Fibroblast of lung (primary cell): ENCODE data around the gene ANKRD13D. TPM values are rescaled to one million over a fixed set of nuclear protein-coding genes. Genes with fewer than 3 reads are reported as not detected.
"Not testable (repeated sequence)": the region's sequence is repeated elsewhere in the genome, so short reads cannot be mapped to it uniquely, and the experiment has no call there.

Source experiments
- DNase-seq, 2 donors: peaks; one replicate each; pipeline versions ENCODE4 v3.0.0 to v3.0.0-alpha.2; 2010; ENCODE audit warnings: low read depth in 2 of 2
- H2AFZ ChIP-seq: 2 replicates; pipeline ENCODE4 v1.5.1; 2012; ENCODE audit warnings: low read length, control low read depth, inconsistent platforms
- H3K27ac ChIP-seq: 2 replicates; pipeline ENCODE4 v1.5.1; 2011; ENCODE audit warnings: low read length, control low read depth; ENCODE audit not compliant: insufficient read depth
- H3K27me3 ChIP-seq: 2 replicates; pipeline ENCODE4 v1.5.1; 2011; ENCODE audit warnings: mild to moderate bottlenecking, low read length; ENCODE audit not compliant: control insufficient read depth, insufficient read depth
- H3K36me3 ChIP-seq: 2 replicates; pipeline ENCODE4 v1.5.1; 2011; ENCODE audit warnings: low read length; ENCODE audit not compliant: control insufficient read depth, insufficient read depth
- H3K4me1 ChIP-seq: 2 replicates; pipeline ENCODE4 v1.5.1; 2011; ENCODE audit warnings: low read length; ENCODE audit not compliant: control insufficient read depth, insufficient read depth; ENCODE audit errors: extremely low read depth
- H3K4me2 ChIP-seq: 2 replicates; pipeline ENCODE4 v1.5.1; 2011; ENCODE audit warnings: low read length, control low read depth; ENCODE audit not compliant: insufficient read depth; ENCODE audit errors: extremely low read depth
- H3K4me3 ChIP-seq, 4 experiments: fragments of 200-600 bp in 1 of 4; sonication (generic) in 1 of 4; replicated peaks in 1 of 4; 2 replicates each; pipeline ENCODE4 v1.5.1; 2011 to 2016; ENCODE audit warnings: low read length in 4 of 4, low read depth in 3 of 4, mild to moderate bottlenecking in 3 of 4, control low read depth in 2 of 4, inconsistent platforms in 1 of 4, mixed read lengths in 1 of 4; ENCODE audit not compliant: insufficient read depth in 1 of 4; ENCODE audit errors: control extremely low read depth in 1 of 4
- H3K79me2 ChIP-seq: 2 replicates; pipeline ENCODE4 v1.5.1; 2012; ENCODE audit warnings: mild to moderate bottlenecking, low read length, inconsistent platforms; ENCODE audit not compliant: control insufficient read depth, insufficient read depth
- H3K9ac ChIP-seq: 2 replicates; pipeline ENCODE4 v1.5.1; 2011; ENCODE audit warnings: mild to moderate bottlenecking, low read length, control low read depth; ENCODE audit not compliant: insufficient read depth
- H3K9me3 ChIP-seq: 2 replicates; pipeline ENCODE4 v1.5.1; 2012; ENCODE audit warnings: low read depth, low read length; ENCODE audit not compliant: control insufficient read depth, insufficient read depth
- H4K20me1 ChIP-seq: 2 replicates; pipeline ENCODE4 v1.5.1; 2011; ENCODE audit warnings: low read length; ENCODE audit not compliant: control insufficient read depth, insufficient read depth; ENCODE audit errors: extremely low read depth
- EZH2 ChIP-seq: IDR thresholded peaks from 2 replicates; pipeline ENCODE4 v1.5.1; 2012; ENCODE audit warnings: low read length, control low read depth, mild to moderate bottlenecking; ENCODE audit errors: missing control alignments
- polyA plus RNA-seq, 2 donors: library from polyadenylated mRNA; depleted of rRNA in 1 of 2; stranded (reverse) in 1 of 2; unstranded in 1 of 2; fragments of >200 nt; gene quantifications; 2 replicates each; pipeline ENCODE4 v1.2.1, GENCODE V29; 2011 to 2012; ENCODE audit warnings: missing spikeins in 1 of 2
- total RNA-seq: library from RNA; depleted of rRNA; stranded (reverse); fragments of >200 nt; gene quantifications from 2 replicates; pipeline ENCODE4 v1.2.1, GENCODE V29; 2014
- TF ChIP-seq, protein P1 (sequence below), 2 donors: IDR thresholded peaks in 1 of 2; conservative IDR thresholded peaks in 1 of 2; 1 replicate in 1 of 2; 2 replicates in 1 of 2; pipeline ENCODE4 v1.5.1; 2011 to 2012; ENCODE audit warnings: low read length in 2 of 2, control low read depth in 1 of 2, inconsistent platforms in 1 of 2, low read depth in 1 of 2, mild to moderate bottlenecking in 1 of 2

The ANKRD13D gene
- total and polyA plus RNA-seq, 2 donors (not counting 1 experiment from before 2014, with no cell fraction given), result 11.5 to 45.4 TPM

DNA sequence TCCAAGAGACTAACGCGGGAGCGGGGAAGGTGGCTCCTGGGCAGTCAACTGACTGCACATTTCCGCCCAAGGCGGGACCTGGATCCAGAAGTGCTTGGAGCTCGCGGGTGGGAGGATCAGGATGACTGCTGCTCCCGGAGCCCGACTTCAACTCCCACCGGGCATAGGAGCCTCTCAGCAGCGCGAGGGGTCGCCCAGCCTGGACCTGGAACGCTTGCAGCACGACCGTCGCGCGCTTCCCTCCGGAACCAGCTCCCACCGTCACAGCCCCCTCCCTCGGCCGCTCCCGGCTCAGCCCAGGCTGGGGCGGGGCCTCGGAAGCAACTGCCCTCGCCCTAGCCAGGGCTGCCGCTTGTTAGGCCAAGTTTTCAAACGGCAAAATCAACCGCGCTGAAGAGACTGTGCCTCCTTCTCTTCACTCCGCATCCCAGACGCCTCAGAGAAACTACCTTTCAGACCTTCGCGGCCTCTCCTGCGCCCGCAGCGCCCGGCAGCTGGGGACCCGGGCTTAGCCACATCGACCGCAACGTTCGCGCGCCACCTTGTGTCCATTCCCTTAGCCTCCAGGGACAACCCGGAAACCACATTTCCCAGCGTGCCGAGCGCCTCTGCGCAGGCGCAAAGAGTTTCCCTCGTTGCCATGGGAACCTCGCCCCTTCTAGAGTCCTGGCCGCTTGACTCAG lies 28.2 kb downstream of the ANKRD13D start:
- H3K4me1 ChIP-seq, result peaks cover 2% of the 10 kb centered on the region
- H3K4me3 ChIP-seq, result peak overlapping the region; percentile 67 to 83 (median 80)
- H2AFZ ChIP-seq, result peak overlapping the region; percentile 92
- no peak for TF ChIP-seq EZH2
- TF ChIP-seq, protein P1, sequence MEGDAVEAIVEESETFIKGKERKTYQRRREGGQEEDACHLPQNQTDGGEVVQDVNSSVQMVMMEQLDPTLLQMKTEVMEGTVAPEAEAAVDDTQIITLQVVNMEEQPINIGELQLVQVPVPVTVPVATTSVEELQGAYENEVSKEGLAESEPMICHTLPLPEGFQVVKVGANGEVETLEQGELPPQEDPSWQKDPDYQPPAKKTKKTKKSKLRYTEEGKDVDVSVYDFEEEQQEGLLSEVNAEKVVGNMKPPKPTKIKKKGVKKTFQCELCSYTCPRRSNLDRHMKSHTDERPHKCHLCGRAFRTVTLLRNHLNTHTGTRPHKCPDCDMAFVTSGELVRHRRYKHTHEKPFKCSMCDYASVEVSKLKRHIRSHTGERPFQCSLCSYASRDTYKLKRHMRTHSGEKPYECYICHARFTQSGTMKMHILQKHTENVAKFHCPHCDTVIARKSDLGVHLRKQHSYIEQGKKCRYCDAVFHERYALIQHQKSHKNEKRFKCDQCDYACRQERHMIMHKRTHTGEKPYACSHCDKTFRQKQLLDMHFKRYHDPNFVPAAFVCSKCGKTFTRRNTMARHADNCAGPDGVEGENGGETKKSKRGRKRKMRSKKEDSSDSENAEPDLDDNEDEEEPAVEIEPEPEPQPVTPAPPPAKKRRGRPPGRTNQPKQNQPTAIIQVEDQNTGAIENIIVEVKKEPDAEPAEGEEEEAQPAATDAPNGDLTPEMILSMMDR (conservative IDR thresholded peaks at IDR 0.05 in 1 of 2, IDR thresholded peaks at IDR 0.05 in 1 of 2; ENCODE audit: low read depth in 1 of 2, low read length in 2 of 2), result peak; percentile 87 to 89
- H3K4me2 ChIP-seq, result peak overlapping the region; percentile 81
- no peaks in the 10 kb centered on the region for H4K20me1 ChIP-seq
- no peaks in the 10 kb centered on the region for H3K36me3 ChIP-seq
- H3K27me3 ChIP-seq, result no peaks in the 10 kb centered on the region
- no peaks in the 10 kb centered on the region for H3K79me2 ChIP-seq
- H3K9me3 ChIP-seq, result no peaks in the 10 kb centered on the region
- peak; percentile 84 to 91 for DNase-seq
- H3K27ac ChIP-seq, result peak overlapping the region; percentile 54
- peak overlapping the region; percentile 74 for H3K9ac ChIP-seq

DNA sequence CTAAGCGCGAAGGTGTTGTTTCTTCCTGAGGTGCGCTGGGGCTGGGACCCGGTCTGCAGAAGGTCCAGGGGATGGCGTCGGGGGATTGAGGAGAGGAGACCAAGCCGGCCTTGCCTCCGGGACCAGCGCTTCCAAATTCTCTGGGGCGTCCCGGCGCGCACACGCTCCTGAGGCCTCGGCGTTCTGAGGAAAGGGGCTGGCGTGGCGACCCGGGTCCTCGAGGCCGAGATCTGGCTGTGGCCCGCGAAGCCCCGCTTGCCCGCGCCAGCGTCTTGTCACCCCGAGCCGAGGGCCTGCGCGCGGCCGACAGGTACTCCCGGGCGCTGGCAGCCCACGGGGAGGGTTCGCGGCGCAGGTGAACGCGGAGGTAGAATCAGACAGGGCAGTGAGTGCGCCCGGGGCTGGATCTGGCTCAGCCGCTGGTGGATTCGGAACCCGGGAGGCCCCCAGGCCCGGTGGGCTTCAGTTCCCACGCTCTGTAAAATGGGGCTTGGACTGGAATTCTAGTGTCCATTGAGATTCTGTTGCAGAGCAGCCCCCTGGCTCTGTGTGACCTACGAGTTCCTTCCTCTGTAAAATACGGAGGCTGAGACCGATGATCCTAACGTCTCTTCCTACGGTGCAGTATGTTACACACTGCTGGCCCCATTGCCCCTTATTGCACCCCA lies 28.9 kb downstream of the ANKRD13D start:
- H3K4me2 ChIP-seq, result peak overlapping the region; percentile 81
- H3K9ac ChIP-seq, result peak overlapping the region; percentile 74
- no peaks in the 10 kb centered on the region for H4K20me1 ChIP-seq
- peak overlapping the region; percentile 54 for H3K27ac ChIP-seq
- H2AFZ ChIP-seq, result peak overlapping the region; percentile 92
- no peaks in the 10 kb centered on the region for H3K9me3 ChIP-seq
- DNase-seq, result no peak
- H3K4me1 ChIP-seq, result peaks cover 2% of the 10 kb centered on the region
- H3K4me3 ChIP-seq, result peak overlapping the region; percentile 67 to 83 (median 80)
- H3K36me3 ChIP-seq, result no peaks in the 10 kb centered on the region
- TF ChIP-seq EZH2, result no peak
- TF ChIP-seq, protein P1 (conservative IDR thresholded peaks at IDR 0.05 in 1 of 2, IDR thresholded peaks at IDR 0.05 in 1 of 2; ENCODE audit: low read depth in 1 of 2, low read length in 2 of 2), result no peak
- no peaks in the 10 kb centered on the region for H3K27me3 ChIP-seq
- H3K79me2 ChIP-seq, result no peaks in the 10 kb centered on the region

DNA sequence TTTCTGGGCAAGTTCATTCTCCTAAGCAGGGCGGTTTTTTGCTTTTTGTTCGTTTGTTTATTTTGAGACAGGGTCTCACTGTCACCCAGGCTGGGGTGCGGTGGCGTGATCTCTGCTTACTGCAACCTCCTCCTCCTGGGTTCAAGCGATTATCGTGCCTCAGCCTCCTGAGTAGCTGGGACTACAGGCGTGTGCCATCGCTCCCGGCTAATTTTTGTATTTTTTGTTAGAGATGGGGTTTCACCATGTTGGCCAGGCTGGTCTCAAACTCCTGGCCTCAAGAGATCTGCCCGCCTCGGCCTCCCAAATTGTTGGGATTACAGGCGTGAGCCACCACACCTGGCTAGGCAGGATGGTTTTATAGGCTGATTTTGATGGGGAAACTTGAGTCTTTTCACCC lies 29.8 kb downstream of the ANKRD13D start:
- H2AFZ ChIP-seq, H4K20me1 ChIP-seq, H3K9ac ChIP-seq, H3K9me3 ChIP-seq, H3K27me3 ChIP-seq, DNase-seq, H3K79me2 ChIP-seq, H3K27ac ChIP-seq, H3K4me2 ChIP-seq, H3K4me1 ChIP-seq, H3K36me3 ChIP-seq: not testable (repeated sequence)
- H3K4me3 ChIP-seq, result peak overlapping the region in 1 of 4 experiments; percentile 81
